Ascending aorta (tissue), 2 donors: ENCODE measurements around the gene ITGB4. TPM values are rescaled to one million over a fixed set of nuclear protein-coding genes. Genes with fewer than 3 reads are reported as not detected.

Source experiments
- DNase-seq, 2 donors: peaks; one replicate each; pipeline ENCODE4 v3.0.0-alpha.2; 2019; ENCODE audit warnings: low spot score in 2 of 2
- H3K27ac ChIP-seq, 2 donors: fragments of 200-600 bp; sonication (generic); one replicate each; pipeline ENCODE4 v1.5.1; 2016 to 2017; ENCODE audit warnings: mild to moderate bottlenecking in 1 of 2
- H3K27me3 ChIP-seq: fragments of 200-600 bp; sonication (generic); one replicate; pipeline ENCODE4 v1.5.1; 2017
- H3K36me3 ChIP-seq, 2 donors: fragments of 200-600 bp; sonication (generic); one replicate each; pipeline ENCODE4 v1.5.1; 2016
- H3K4me1 ChIP-seq, 2 donors: fragments of 200-600 bp; sonication (generic); one replicate each; pipeline ENCODE4 v1.5.1; 2016 to 2017; ENCODE audit warnings: mild to moderate bottlenecking in 1 of 2
- H3K4me3 ChIP-seq, 2 donors: fragments of 200-600 bp; sonication (generic); one replicate each; pipeline ENCODE4 v1.5.1; 2016 to 2017; ENCODE audit warnings: mild to moderate bottlenecking in 1 of 2
- H3K9me3 ChIP-seq, 2 donors: fragments of 200-600 bp; sonication (generic); one replicate each; pipeline ENCODE4 v1.5.1; 2016
- CTCF ChIP-seq, 3 experiments: fragments of 200-600 bp in 2 of 3; fragments of 450-650 bp in 1 of 3; sonication (generic) in 2 of 3; IDR thresholded peaks; one replicate each; pipeline ENCODE4 v1.5.1; 2016 to 2019; ENCODE audit warnings: antibody characterized with exemption in 3 of 3, mild to moderate bottlenecking in 1 of 3, moderate library complexity in 1 of 3
- intact Hi-C: fragments of 100-400 bp; cut with DNase I; formaldehyde crosslinking; loops from one replicate; pipeline ENCODE4 v1.15.1; 2023
- total RNA-seq: library from RNA; depleted of rRNA; stranded (reverse); fragments of >200 nt; gene quantifications from one replicate; pipeline ENCODE4 v1.1.0, GENCODE V29; 2016

ITGB4 gene
- total RNA-seq, 1 donor from 2014 or later: 152 TPM

DNA sequence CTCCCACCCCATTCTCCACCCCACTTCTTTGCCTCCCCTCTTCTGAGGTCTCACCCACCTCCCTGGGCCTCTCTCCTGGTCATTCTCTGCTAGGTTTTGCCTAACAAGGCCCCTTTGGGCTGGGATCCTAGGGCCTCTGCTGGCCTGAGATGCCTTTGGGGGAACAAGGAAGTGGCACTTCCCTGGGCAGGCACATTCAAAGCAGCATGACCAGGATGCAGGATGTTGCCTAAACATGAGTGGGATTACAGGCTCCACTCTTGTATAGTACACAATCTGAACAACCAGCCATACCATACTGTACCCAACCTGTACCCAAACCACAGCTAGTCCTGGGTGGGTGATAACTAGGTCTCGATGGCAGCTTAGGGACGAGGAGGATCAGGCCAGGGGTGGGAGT, 34.7 kb downstream of the ITGB4 start:
- Histone ChIP-seq H3K27me3 (no peaks in the 10 kb centered on the region), H3K36me3 (peaks cover 0 to 10% of the 10 kb centered on the region in 2 donors), H3K27ac (no peak overlapping the region), H3K4me3 (no peak overlapping the region), H3K4me1 (peaks cover 7 to 11% of the 10 kb centered on the region in 2 donors), H3K9me3 (no peaks in the 10 kb centered on the region)
- DNase-seq: no peak
- no peak for TF ChIP-seq CTCF (IDR thresholded peaks at IDR 0.05)
- intact Hi-C loops: loop anchor here (10.0 kb wide), 1 partner anchor 351 kb away; the partner anchor contains the start of gene GRB2

DNA sequence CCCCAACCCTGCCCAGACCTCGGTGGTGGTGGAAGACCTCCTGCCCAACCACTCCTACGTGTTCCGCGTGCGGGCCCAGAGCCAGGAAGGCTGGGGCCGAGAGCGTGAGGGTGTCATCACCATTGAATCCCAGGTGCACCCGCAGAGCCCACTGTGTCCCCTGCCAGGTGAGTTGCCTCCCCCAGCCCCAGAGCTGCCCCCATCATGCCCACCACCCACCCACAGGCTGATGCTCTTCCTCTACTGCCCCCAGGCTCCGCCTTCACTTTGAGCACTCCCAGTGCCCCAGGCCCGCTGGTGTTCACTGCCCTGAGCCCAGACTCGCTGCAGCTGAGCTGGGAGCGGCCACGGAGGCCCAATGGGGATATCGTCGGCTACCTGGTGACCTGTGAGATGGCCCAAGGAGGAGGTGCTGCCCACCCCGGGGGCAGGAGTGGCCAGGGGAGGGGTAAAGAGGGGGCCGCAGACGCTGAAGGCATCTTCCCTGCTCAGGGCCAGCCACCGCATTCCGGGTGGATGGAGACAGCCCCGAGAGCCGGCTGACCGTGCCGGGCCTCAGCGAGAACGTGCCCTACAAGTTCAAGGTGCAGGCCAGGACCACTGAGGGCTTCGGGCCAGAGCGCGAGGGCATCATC, 35.3 kb downstream of the ITGB4 start:
- H3K4me3 ChIP-seq: no peak overlapping the region
- H3K27me3 ChIP-seq: no peaks in the 10 kb centered on the region
- peaks cover 0 to 10% of the 10 kb centered on the region in 2 donors for H3K36me3 ChIP-seq
- no peaks in the 10 kb centered on the region for H3K9me3 ChIP-seq
- DNase-seq: no peak
- intact Hi-C loops: loop anchor here (10.0 kb wide), 1 partner anchor 352 kb away; the partner anchor contains the start of gene GRB2
- no peak for TF ChIP-seq CTCF (IDR thresholded peaks at IDR 0.05)
- H3K27ac ChIP-seq: no peak overlapping the region
- H3K4me1 ChIP-seq: peaks cover 7 to 11% of the 10 kb centered on the region in 2 donors

- DNase-seq: no peak
- TF ChIP-seq CTCF (IDR thresholded peaks at IDR 0.05): no peak
- Histone ChIP-seq H3K4me1 (peaks cover 7 to 11% of the 10 kb centered on the region in 2 donors), H3K27me3 (no peaks in the 10 kb centered on the region), H3K9me3 (no peaks in the 10 kb centered on the region), H3K36me3 (peaks cover 0 to 10% of the 10 kb centered on the region in 2 donors), H3K4me3 (no peak overlapping the region), H3K27ac (no peak overlapping the region)
- intact Hi-C loops: loop anchor here (10.0 kb wide), 1 partner anchor 352 kb away; the partner anchor contains the start of gene GRB2
These were observed 35.9 kb downstream of the ITGB4 start for GRCh38 chr17:75757086-75757681.

DNA sequence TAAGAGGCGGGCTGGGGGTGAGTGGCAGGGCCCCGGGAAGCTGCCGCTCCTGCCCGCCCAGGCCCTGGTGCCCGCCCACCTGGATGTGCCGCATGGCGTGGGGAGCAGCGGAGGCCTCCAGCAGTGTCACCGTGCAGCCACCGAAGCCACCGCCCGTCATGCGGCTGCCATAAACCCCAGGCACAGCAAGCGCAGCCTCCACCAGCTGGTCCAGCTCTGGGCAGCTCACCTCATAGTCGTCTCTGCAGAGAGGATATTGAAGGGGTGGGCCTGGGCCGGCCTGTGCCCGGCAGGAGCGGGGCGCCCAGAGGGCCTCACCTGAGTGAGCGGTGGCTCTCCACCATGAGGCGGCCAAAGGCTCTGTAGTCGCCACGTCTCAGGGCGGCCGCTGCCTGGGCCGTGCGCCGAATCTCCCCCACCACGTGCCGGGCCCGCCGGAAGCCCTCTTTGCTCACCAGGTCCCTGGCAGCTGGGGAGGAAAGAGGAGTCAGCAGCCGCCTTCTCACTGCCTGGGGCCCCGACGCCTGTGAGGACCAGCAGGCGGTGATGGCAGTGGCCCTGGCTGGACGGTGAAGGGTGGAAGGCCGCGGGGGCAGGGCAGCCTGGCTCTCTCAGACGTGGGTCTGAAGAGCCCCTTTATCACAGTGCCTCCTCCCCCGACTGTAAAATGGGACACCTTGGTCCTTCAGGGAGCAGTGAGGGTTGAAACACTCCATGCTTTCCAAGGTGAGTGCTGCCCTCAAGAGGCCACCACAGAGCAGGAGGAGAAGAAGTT, 37.1 kb downstream of the ITGB4 start:
- no peak for DNase-seq
- intact Hi-C loops: loop anchor here (10.0 kb wide), 1 partner anchor 354 kb away; the partner anchor contains the start of gene GRB2

More for the DNA sequence above, 37.1 kb downstream of the ITGB4 start:
- H3K27me3 ChIP-seq: no peaks in the 10 kb centered on the region
- H3K9me3 ChIP-seq: no peaks in the 10 kb centered on the region
- H3K36me3 ChIP-seq: peaks cover 4 to 10% of the 10 kb centered on the region in 2 donors
- no peak overlapping the region for H3K4me3 ChIP-seq
- no peak overlapping the region for H3K27ac ChIP-seq
- peaks cover 8 to 10% of the 10 kb centered on the region in 2 donors for H3K4me1 ChIP-seq
- no peak for TF ChIP-seq CTCF (IDR thresholded peaks at IDR 0.05)
